Fibroblast of skin of abdomen (primary cell): ENCODE measurements around the gene NUMB.

Experiments
- DNase-seq: peaks from one replicate; pipeline ENCODE4 v3.0.0-alpha.2; 2013

The NUMB gene

GRCh38 chr14:73227812-73228781, 230.2 kb downstream of the NUMB start:
- peak; percentile 86 for DNase-seq

DNA sequence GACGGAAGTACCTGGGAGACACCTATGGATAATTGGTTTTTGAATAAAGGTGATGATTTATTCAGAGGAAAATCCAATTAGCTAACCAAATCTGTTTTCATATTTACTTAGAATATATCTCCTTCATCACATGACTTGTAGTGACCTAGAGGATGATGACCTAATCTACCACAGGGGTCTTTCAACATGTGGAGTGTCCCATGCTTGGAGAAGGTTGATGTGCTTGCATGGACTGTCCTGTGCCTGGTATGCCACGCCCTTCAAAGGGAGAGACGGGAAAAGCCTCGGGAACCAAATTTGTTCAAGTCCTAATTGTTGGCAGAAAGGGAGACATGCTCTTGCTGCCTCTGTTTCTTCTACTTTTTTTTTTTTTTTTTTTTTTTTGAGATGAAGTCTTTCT, 232.8 kb downstream of the NUMB start:
- DNase-seq: no peak
